RWPE1 (cell line): ENCODE results near the gene MPV17L.
"Not testable (repeated sequence)": the region's sequence is repeated elsewhere in the genome, so short reads cannot be mapped to it uniquely, and the experiment has no call there.

Experiments used
- CTCF ChIA-PET: fragments of 350-600 bp; sonication (Branson Sonifier 250); formaldehyde crosslinking; extraction: SDS; loops from one replicate; lab custom pipeline; 2021; lab: Yijun Ruan, JAX
- POLR2A ChIA-PET: fragments of 400-600 bp; formaldehyde crosslinking; extraction: SDS; loops from one replicate; lab custom pipeline; 2020; ENCODE audit warnings: antibody characterized with exemption; ENCODE audit not compliant: low non-redundant PET; lab: Yijun Ruan, JAX
- DNase-seq: peaks from one replicate; pipeline ENCODE4 v3.0.0; 2012; ENCODE audit warnings: low spot score
- H3K27ac ChIP-seq: fragments of 450-650 bp; 2 replicates; pipeline ENCODE4 v1.5.1; 2017
- CTCF ChIP-seq: fragments of 450-650 bp; conservative IDR thresholded peaks from 2 replicates; pipeline ENCODE4 v1.5.1; 2017; ENCODE audit warnings: low read depth, mild to moderate bottlenecking

MPV17L gene

DNA sequence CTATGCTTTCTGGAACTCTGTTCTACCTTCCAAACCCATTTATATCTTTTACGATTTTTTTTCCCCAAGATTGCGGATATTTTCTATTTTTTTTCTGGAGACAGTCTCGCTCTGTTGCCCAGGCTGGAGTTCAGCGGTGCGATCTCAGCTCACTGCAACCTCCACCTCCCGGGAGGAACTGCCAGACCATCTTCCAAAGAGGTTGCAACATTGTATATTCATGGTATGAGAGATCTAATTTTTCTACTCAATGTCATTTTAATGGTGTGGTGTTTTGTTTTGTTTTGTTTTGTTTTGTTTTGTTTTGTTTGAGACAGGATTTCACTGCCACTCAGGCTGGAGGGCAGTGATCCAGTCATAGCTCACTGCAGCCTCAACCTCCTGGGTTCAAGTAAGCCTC lies 30.3 kb downstream of the MPV17L start:
- no peak for DNase-seq

DNA sequence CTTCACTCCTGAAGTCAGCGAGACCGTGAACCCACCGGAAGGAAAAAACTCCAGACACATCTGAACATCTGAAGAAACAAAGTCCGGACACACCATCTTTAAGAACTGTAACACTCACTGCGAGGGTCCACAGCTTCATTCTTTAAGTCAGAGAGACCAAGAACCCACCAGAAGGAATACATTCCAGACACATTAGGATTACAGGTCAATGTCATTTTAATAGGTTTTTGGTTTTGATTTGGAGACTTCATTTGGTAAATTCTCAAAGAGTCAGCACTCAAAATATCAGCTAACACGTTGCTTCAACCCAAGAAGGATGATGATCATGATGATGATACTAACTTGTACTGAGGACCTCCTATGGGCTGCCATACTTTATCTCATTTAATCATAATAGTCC lies 31.2 kb downstream of the MPV17L start:
- DNase-seq: no peak
- ChIA-PET POLR2A (no interaction called here), CTCF (no interaction called here)
- no peak for TF ChIP-seq CTCF
- H3K27ac ChIP-seq: no peak overlapping the region

More for the DNA sequence above, 30.3 kb downstream of the MPV17L start:
- POLR2A ChIA-PET: no interaction called here
- TF ChIP-seq CTCF: no peak
- no peak overlapping the region for H3K27ac ChIP-seq
- CTCF ChIA-PET: no interaction called here

- POLR2A ChIA-PET: no interaction called here
- peak; percentile 41; the same call in 1 of the 2 replicates for TF ChIP-seq CTCF
- DNase-seq: no peak
- CTCF ChIA-PET: interaction anchor here (0.6 kb wide), 1 partner anchor 120 kb away, joined by 5 read pairs; no protein-coding TSS in a partner anchor
- H3K27ac ChIP-seq: peak overlapping the region; percentile 54
Measured at GRCh38 chr16:15427648-15428239, 32.2 kb downstream of the MPV17L start.

- DNase-seq, H3K27ac ChIP-seq, POLR2A ChIA-PET, CTCF ChIA-PET: not testable (repeated sequence)
Measured at GRCh38 chr16:15430884-15431283, 35.3 kb downstream of the MPV17L start.

DNA sequence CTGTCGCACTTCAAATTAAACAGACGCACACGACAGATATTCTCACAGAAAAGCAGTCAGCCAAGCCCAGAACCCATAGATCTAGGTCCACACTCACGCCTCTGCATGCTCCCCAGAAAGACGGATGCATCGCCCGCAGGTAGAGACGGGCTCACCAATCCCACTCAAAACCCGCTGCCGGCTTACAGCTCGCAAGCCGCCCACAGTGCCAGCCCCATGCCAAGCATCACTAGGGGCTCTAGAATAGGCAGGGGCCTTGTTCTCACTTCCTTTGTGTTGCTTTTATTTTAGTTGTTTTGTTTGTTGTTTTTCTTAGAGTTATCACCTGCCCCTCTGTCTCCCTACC lies 38.5 kb downstream of the MPV17L start:
- no peak overlapping the region; the same call in 1 of the 2 replicates for H3K27ac ChIP-seq
- ChIA-PET POLR2A (interaction anchor here (0.6 kb wide), 1 partner anchor 259 kb away, joined by 3 read pairs; no protein-coding TSS in a partner anchor), CTCF (no interaction called here)
- TF ChIP-seq CTCF: no peak
- DNase-seq: no peak

DNA sequence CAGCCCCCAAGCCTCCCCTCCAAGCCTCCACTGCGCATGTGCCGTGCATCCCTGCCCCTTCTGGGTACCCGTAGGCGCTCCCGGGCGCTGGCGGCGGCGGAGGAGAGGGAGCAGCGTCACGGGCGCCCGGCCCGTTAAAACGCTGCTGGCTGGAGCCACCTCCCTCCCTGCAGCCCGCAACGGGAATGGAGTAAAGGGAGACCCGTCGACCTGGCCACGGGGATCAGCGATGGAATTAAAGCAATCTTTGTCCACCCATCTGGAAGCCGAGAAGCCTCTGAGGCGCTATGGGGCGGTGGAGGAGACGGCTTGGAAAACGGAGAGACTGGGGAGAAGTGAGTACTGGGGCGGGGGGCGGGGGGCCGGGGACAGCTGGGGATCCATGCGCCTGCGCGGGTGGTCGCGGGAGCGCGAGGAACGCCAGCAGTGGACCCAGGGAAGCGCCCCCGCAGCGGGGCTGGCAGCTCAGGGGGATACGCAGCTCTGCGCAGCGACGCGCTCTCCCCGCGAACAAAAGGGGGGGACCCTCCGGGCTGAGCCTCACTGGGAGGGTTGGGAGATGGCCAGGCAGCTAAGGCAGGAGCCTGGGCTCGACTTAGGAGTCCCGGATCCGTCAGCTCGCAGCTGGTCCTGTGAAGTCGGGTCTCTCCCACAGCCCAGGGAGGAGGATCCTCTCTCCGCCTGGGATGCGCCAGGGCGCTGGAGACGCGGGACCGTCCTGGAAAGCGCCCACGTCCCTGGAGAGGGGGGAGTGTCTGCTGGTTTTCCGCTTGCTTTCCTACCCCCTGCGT lies 39.1 kb downstream of the MPV17L start, which contains the start of gene BMERB1:
Gene BMERB1, plus strand, starts transcription at position 164 of the 791 bp plus-strand sequence. Its CDS starts 66 bp downstream, at position 230.
- ChIA-PET POLR2A (interaction anchor here (0.6 kb wide), 1 partner anchor 258 kb away, joined by 3 read pairs; no protein-coding TSS in a partner anchor), CTCF (no interaction called here)

More for the DNA sequence above, 39.1 kb downstream of the MPV17L start, which contains the start of gene BMERB1:
- H3K27ac ChIP-seq: peak within 1 kb of the TSS; percentile 52
- no peak for TF ChIP-seq CTCF
- DNase-seq: peak; percentile 44
